Activated CD8-positive, alpha-beta memory T cell treated with anti-CD3 and anti-CD28 coated beads for 48 hours (primary cell): ENCODE data around the gene C6orf141.
A peak's percentile ranks its signal among the peaks of the same experiment; 100 is the strongest.

Experiments
- DNase-seq, 3 experiments: peaks; one replicate each; pipeline ENCODE4 v3.0.0-alpha.2; 2020; ENCODE audit warnings: low read depth in 2 of 3, low spot score in 2 of 3

C6orf141 gene

DNA sequence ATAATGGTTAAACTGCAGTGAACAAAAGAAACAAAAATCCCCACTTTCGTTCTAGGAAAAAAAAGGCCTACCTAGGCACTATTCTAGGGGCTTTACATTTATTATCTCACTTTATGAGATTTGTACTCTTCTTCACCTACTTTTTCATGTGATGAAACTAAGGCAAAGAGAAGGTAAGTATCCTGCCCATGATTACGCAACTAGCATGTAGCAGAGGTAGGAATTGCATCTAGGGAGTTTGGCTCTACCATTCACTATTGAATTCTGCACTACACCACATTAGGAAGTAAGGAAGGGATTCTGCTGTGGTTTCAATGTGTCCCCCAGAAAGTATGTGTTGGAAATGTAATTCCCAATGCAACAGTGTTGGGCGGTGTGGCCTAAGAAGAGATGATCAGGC is 11.4 kb upstream of the C6orf141 start:
- DNase-seq = no peak

DNA sequence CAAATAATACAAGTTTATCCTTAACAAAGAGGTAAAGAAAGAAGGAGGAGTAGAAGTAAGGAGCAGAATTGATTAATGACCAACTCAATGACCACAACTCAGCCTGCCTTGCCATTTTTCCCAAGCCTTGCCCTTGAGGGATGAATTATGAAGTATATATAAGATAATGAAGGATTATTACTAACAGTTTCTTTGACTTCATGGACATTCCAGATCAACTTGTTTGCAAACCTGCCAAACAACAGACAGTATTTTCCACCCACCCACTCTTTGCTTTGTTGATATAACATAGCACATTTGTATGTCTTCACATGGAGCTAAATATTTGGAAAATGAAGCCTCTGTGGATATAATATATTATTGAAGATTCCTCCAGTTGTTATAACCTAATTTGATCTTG is 9.9 kb upstream of the C6orf141 start:
- no peak for DNase-seq

DNA sequence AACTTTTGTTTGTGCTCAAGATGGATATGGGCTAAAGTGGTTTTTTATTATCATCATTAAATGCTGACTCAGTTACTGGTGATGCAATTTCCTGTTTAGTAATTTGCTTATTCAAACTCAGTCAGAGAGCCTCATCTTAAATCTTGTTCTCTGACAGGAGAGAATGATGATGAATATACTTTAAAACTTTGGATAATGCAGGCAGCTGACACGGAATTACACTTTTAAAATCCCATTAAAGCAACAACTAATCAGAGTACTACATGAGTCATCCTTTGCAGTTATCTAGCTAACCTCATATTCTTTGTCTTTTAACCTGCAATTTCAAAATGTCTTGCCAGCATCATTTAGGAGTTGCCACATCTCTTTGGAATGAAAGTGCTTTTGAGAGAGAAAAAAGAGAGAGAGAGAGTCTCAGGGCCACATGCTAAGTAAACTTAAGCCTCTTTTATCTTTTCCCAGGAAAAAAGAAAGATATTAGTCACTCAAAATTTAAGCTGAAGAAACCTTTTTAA is 9.2 kb upstream of the C6orf141 start:
- DNase-seq = no peak

DNA sequence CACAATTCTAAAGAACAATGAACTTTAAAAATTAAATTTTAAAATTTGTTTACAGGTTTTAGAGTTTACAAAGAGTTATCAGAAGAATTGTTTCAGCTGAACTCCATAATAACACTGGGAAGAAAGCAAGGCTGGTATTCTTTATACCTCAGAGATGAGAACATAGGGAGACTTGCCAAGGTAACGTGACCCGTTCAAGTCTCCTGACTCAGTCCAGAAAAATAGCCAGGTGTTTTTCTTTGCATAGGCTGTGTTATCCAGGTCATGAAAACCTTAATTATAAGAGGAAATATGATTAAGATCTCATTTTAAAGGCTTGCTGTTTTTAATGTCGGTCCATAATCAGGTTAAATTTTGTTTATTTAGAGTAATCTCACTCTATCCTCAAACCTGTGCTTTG is 8.5 kb upstream of the C6orf141 start:
- DNase-seq = no peak

DNA sequence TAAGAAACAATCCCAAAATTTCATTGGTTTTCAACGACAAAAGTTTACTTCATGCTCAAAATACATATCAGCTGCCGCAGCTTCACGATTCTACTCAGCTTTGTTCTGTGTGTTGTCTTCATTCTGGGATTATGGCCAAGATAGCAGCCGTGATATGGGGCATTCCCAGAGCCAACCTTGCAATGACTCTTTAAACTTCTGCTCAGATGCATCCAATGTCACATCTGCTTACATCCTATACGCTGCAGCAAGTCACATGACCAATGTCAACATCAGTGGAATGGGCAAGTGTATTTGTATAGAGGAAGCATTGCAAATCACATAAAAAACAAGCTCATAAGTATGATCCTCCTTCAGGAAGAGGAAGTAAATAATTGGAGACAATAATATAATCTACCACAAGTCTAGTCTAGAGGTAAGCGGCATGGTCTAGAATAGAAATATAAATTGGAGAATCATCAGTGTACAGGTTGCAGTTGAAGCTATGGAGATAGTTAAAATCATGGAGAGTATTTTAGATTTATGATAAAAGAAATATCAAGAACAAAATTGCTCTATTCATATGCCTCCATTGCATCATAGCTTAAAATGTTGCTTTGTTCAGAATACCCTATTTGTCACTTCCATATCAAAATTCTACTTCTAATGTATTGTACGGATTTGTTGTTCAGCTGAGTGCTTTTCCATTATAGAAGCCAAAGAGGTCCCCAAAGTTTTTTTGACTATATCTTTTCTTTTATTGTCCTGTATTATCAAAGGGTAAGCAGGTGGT is 7.2 kb upstream of the C6orf141 start:
- DNase-seq = no peak

DNA sequence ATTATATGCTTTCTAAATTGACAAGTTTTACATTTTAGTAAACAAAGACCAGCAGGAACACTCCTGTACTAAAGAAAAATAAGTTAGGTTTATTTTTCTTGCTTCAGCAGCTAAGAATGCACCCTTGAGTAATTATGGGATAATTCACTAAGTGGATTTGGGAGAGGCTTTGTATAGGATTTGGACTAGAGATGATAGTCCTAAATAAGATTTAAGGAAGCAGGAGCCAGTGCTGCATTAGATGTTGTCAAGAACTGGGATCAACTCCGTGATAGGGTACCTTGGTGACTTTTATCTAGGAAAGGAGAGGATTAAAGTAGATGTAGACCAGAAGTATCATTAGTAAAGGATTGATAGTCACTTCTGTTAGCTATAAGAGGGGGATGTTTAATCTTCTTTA is 4.1 kb upstream of the C6orf141 start:
- no peak for DNase-seq

DNA sequence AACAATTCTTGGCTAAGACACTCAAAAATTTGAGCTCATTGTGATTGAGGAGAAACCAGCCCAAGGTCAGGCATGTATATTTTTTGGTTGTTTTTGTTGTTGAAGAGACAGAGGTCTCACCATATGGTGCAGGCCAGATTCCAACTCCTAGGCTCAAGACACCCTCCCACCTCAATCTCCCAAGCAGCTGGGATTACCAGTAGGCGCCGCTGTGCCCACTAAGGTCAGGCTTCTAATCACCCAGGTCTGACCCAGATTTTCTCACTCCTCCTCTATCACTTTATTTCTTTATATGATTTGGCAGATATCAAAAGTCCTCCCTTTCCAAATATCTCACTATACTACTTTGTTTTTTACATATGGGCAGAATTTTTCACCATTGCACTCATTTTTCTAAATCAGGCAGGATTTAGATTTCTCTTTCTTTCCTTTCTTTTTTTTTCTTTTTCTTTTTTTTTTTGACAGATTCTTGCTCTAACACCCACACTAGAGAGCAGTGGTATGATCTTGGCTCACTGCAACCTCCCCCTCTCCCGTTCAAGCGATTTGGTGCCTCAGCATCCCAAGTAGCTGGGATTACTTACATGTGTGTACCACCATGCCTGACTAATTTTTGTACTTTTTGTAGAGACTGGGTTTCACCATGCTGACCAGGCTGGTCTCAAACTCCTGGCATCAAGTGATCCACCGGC is 1.7 kb upstream of the C6orf141 start:
- DNase-seq = no peak

DNA sequence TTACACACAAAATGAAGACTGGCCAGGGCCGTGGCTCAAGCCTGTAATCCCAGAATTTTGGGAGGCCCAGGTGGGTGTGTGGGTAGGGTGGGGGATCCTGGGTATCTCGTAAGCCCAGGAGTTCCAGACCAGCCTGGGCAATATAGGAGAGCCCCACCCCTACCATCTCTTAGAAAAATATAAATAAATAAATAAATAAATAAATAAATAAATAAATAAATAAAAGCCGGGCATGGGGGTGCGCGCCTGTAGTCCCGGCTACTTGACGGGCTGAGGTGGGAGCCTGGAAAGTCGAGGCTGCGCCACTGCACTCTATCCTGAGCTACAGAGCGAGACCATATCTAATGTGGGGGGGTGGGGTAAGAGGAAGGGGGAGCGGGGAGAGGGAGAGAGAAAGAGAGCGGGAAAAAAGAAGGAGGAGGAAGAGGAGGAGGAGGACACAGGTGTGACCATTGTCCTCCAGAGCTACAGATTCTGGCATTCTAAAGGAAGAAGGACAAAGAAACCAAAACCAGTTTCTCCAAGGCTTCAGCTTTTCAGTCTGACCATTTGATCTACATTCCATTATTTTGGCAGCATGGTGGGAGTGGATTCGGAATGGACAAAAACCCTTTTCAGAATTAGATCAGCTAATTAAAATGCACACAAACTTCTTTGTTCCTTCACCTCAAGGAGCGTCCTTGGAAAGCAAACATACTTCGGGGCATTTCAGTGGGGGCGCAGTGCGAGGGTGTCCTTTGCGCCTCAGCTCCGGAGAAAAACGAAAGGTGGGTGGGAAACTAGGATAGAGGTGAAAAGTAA is 577 bp upstream of the C6orf141 start:
- no peak for DNase-seq

DNA sequence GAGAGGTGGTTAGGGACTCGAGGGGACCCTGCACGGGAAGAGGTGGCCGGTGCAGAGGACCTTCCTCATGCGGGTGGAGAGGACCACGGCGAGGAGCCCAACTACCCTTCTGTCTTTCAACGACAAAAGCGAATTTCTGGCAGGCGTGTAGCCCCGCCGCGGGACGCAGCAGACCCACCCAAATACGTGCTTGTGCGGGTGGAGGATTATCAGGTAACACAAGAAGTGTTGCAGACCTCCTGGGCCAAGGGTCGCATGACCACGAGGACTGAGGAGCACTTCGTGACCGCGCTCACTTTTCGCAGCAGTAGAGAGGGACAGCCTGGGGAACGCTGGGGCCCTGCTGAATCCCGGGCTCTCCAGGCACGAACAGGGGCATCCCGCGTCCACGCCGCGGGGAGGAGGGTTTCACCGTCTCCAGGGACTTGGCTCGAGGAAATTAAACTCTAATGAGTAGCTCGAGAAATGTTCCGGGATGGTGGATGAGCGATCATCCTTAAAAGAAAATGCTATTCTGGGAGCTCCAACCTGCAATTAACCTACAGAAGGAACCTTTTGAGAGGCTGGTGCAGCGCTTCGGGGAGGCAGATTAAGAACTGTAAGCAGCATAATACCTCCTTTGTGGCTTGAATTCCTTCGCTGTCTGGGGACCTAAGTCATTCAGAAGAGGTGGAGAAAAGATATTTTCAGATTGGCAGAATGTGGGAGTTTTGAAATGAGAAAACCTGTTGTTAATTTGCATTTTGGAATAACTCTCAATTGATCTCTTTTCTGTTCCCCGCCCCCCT is 804 bp downstream of the C6orf141 start:
- peak in 1 of 3 experiments; percentile 3 for DNase-seq

DNA sequence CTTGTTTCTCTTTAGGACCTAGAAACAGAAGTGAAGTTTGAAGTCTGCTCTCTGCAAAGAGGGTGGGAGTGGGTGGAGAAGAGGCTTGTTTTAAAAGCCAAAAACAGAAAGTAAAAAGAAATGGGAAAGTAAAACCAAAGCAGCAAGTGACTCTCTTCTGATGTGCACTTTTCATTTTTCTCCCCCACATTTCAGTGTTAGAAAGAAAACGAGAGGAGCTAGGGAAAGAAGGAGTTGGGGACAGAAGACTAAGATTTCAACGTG is 1.3 kb downstream of the C6orf141 start:
- no peak for DNase-seq

DNA sequence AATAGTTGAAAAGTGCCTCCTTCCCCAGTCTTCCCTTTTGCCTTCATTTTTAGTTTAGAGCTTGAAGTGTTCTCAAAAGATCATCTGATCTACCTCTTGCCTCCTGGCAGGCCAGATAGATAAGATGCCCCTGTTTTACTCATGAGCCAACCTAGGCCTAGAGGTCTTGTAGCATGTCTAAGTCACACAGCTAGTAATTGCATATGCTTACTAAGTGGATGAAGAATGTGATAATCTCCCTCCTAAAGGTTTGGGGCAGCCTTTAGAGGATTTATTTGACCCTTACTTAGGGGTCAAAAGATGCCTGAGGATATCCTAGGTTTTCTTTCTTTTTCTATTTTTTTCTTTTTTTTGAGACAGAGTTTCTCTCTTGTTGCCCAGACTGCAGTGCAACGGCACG is 2.1 kb downstream of the C6orf141 start:
- no peak for DNase-seq

DNA sequence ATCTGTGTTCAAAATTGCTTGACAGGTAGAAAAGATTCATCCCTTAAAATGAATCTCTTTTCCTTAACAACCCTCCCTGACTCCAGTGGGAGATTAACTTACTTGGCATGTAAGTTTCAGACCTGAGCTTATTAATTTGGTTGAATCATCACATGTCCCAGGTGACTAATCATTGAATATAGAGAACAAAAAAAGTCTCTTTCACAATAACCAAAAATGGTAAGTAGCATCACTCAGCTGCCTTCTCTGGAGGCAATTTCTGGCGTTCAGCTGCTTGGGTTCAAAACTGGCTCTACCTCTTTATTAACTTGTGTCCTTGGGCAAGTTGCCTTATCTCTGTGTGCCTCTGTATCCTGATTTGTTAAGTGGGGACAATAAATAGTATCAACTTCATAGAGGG is 2.9 kb downstream of the C6orf141 start:
- DNase-seq = no peak

DNA sequence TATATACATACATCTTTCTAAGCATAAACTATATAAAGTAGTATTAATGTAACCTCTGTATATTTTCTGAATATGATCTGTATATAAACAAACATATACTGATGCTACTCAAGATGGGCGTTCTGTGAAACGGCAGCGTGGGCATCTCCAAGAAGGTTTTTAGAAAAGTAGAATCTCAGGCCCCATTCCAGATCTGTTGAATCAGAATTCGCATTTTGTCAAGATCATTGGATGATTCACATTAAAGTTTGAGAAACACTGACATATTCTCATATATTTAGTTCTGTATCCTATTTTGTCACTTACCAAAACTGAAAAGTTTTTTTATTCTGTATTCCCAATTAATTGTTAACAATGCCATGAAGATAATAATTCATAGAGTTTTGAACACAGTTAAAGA is 5.5 kb downstream of the C6orf141 start:
- DNase-seq = no peak

DNA sequence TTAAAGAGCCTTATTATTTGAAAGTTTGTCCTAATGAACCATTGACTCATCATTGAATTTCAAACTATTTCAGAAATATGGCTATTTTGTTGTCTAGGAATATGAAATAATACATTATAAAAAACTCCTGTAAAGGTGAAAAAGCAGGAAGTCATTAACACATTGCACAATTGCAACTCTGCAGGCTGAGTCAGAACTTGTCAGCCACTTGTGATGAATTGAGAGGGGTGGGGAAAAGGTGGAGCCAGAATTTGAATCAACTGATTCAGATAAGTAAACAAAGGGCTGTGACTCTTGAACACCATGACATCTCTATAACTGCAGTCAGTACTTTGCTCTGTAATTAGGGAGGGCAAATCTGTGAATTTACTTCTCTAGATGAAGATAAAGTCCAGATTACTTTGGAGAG is 6.0 kb downstream of the C6orf141 start:
- no peak for DNase-seq

DNA sequence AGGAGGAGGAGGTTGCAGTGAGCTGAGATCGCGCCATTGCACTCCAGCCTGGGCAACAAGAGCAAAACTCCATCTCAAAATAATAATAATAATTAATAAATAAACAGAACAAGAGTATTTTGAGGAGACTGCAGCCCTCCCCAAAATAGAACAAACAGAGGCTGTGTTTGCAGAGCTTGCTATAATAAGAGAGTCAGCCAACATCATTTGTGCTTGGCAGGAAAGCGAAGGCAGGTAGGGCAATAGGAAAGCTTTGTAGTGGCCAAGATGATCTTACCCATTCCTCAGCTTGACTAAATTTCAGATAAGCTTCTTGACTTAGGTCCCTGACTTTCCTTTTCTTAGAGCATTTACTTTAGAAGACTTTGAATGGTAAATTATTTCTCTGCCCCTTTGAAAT is 6.7 kb downstream of the C6orf141 start:
- DNase-seq = no peak

DNA sequence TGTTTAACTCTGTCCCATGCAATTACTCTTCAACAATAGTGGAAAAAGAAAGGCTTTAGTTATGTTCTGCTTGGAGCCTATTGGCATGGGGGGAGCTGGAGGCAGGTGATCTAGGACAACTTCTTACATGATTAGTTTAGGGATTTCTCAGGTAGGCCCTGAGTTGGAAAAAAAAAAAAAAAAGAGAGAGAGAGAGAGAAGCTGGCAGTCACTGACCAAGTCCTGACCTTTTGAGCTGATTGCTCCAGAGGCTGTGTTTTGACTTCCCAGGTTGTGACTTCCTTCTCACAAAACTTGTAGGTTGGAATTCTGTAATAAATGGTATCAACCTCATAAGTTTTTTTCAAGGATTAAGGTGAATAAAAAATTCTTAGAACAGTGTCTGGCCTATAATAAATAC is 7.8 kb downstream of the C6orf141 start:
- no peak for DNase-seq

DNA sequence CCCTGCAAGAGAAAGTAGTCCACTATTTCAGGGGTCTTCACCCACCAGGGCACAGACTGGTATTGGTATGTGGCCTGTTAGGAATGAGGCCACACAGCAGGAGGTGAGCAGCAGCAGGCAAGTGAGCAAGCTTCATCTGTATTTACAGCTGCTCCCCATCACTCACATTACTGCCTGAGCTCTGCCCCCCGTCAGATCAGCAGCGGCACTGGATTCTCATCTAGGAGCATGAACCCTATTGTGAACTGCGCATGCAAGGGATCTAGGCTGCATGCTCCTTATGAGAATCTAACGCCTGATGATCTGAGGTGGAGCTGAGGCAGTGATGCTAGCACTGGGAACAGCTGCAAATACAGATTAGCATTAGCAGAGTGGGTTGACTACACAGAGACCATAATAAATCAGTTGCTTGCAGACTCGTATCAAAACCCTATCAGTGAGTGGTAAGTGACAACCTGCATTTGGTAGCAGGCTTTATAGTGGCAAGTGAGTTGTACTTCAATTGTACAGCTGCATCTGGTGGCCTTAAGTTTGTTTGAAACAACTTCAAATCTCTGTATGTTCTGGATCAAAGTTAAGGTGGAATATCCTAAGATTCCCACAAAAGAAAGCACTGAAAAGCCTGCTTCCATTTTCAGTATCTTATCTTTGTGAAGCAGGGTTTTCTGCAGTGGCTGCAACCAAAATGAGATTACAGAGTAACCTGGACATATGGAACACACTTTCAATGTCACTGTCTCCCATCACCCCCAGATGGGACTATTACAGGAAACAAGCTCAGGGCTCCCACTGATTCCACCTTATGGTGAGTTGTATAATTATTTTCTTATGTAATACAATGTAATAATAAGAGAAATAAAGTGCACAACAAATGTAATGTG is 12.8 kb downstream of the C6orf141 start:
- DNase-seq = no peak

DNA sequence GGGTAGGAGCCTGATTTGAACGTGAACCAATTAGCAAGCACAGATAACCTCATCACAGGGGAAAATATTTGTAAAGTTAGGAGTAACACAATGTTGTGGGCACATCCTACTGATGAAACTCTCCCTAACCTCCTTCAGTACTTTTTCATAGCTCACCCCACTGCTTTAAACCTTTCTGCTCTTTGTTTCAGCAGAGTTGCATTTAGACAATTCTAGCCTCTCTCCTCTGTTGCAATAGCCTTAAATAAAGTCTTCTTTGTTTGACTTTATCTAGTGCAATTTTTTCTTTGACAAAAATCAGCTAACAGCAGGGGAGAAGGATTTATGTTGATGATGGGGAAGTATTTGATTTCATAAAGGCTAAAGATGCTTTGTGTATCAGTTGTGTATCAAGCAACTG is 14.1 kb downstream of the C6orf141 start:
- DNase-seq = no peak

DNA sequence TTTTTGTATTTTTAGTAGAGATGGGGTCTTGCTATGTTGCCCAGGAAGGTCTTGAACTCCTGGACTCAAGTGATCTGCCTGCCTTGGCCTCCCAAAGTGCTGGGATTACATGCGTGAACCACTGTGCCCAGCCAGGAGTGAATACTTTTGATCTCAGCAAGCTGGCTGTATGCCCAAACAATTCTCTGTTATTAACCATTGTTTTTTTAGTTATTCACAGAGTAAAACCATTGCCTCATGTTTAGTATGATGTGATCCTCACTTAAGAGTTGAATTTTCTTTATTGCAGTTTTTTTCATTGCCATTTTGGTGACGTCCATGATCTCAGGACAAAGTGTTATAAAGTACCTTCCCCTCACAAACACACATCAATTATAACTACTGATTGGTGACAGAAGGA is 14.8 kb downstream of the C6orf141 start:
- no peak for DNase-seq

DNA sequence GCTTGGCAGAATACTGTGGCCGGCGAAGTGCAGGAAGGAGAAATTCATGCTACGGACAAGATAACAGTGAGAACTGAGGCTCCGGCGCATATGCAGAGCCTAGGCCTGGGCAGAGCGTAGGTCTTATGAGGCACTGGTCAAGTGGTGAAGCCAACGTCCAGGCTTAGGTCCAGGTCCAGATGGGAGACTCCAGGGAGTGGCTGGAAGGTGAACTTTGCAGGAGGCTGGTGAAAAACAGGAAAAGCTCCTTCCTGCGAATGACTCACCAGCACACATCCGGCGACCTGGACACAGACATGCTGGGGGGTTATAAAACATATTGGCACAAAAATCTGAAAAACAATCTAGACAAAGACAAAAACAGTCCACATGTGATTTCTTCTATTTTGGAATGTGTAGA is 15.4 kb downstream of the C6orf141 start:
- no peak for DNase-seq
